Osteoblast (primary cell): ENCODE data around the gene ACAA2. TPM values are rescaled to one million over a fixed set of nuclear protein-coding genes. Genes with fewer than 3 reads are reported as not detected.

ENCODE experiments used
- DNase-seq: peaks from one replicate; pipeline ENCODE4 v3.0.0; 2011; ENCODE audit warnings: low spot score, mixed read lengths; ENCODE audit not compliant: insufficient read length; ENCODE audit errors: missing footprints
- H2AFZ ChIP-seq: 2 replicates; pipeline ENCODE4 v1.6.0; 2011; ENCODE audit warnings: mild to moderate bottlenecking, low read length
- H3K27ac ChIP-seq: 2 replicates; pipeline ENCODE4 v1.5.1; 2011; ENCODE audit warnings: mild to moderate bottlenecking, low read depth, low read length, moderate library complexity
- H3K27me3 ChIP-seq: 2 replicates; pipeline ENCODE4 v1.6.0; 2012; ENCODE audit warnings: mild to moderate bottlenecking, control low read depth, inconsistent platforms, low read length, moderate library complexity; ENCODE audit not compliant: insufficient read depth
- H3K36me3 ChIP-seq: 2 replicates; pipeline ENCODE4 v1.5.1; 2011; ENCODE audit warnings: mild to moderate bottlenecking, low read length, control low read depth, moderate library complexity; ENCODE audit not compliant: insufficient read depth
- H3K4me1 ChIP-seq: 2 replicates; pipeline ENCODE4 v1.5.1; 2011; ENCODE audit warnings: mild to moderate bottlenecking, low read length, control low read depth, moderate library complexity; ENCODE audit not compliant: insufficient read depth
- H3K4me2 ChIP-seq: 2 replicates; pipeline ENCODE4 v1.6.0; 2011; ENCODE audit warnings: mild to moderate bottlenecking, low read length; ENCODE audit not compliant: insufficient read depth
- H3K4me3 ChIP-seq: fragments of 200-600 bp; sonication (generic); 3 replicates; pipeline ENCODE4 v1.5.1; 2012; ENCODE audit warnings: mild to moderate bottlenecking, low read length, inconsistent platforms; ENCODE audit not compliant: insufficient read depth
- H3K79me2 ChIP-seq: 2 replicates; pipeline ENCODE4 v1.6.0; 2012; ENCODE audit warnings: mild to moderate bottlenecking, low read length, control low read depth, inconsistent platforms; ENCODE audit not compliant: insufficient read depth
- H3K9me3 ChIP-seq: 2 replicates; pipeline ENCODE4 v1.5.1; 2011; ENCODE audit warnings: low read depth, low read length, control low read depth
- H4K20me1 ChIP-seq: 2 replicates; pipeline ENCODE4 v1.6.0; 2012; ENCODE audit warnings: mild to moderate bottlenecking, low read length, control low read depth; ENCODE audit not compliant: insufficient read depth
- total RNA-seq: library from RNA; depleted of rRNA; stranded (reverse); fragments of >200 nt; gene quantifications from 2 replicates; pipeline ENCODE4 v1.2.3, GENCODE V29; 2012
- TF ChIP-seq, protein P1 (sequence below): IDR thresholded peaks from 2 replicates; pipeline ENCODE4 v1.5.1; 2011; ENCODE audit warnings: mild to moderate bottlenecking, low read depth, low read length, moderate library complexity; ENCODE audit errors: extremely low read depth

Gene ACAA2
- total RNA-seq, 1 donor, result 52.8 TPM

DNA sequence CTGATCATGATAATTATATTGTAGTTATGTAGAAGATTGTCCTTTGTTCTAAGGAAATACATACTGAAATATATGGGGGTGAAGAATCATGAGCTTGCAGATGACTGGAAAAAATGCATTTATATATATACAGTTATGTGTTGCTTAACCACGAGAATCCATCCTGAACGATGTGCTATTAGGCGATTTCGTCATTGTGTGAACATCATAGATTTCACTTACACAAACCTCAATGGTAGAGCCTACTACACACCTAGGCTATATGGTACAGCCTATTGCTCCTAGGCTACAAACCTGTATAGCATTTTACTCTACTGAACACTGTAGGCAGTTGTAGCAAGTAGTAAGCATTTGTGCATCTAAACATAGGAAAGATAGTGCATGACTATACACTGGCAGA, 2.6 kb upstream of the ACAA2 start:
- Histone ChIP-seq H3K4me3 (no peak overlapping the region), H4K20me1 (peaks cover 9% of the 10 kb centered on the region), H3K4me1 (peaks cover 21% of the 10 kb centered on the region), H3K9me3 (no peaks in the 10 kb centered on the region), H3K36me3 (peaks cover 3% of the 10 kb centered on the region), H2AFZ (no peak overlapping the region), H3K27ac (no peak overlapping the region), H3K27me3 (no peaks in the 10 kb centered on the region), H3K4me2 (no peak overlapping the region), H3K79me2 (peaks cover 45% of the 10 kb centered on the region)
- DNase-seq, result no peak
- TF ChIP-seq, protein P1, sequence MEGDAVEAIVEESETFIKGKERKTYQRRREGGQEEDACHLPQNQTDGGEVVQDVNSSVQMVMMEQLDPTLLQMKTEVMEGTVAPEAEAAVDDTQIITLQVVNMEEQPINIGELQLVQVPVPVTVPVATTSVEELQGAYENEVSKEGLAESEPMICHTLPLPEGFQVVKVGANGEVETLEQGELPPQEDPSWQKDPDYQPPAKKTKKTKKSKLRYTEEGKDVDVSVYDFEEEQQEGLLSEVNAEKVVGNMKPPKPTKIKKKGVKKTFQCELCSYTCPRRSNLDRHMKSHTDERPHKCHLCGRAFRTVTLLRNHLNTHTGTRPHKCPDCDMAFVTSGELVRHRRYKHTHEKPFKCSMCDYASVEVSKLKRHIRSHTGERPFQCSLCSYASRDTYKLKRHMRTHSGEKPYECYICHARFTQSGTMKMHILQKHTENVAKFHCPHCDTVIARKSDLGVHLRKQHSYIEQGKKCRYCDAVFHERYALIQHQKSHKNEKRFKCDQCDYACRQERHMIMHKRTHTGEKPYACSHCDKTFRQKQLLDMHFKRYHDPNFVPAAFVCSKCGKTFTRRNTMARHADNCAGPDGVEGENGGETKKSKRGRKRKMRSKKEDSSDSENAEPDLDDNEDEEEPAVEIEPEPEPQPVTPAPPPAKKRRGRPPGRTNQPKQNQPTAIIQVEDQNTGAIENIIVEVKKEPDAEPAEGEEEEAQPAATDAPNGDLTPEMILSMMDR, result no peak

DNA sequence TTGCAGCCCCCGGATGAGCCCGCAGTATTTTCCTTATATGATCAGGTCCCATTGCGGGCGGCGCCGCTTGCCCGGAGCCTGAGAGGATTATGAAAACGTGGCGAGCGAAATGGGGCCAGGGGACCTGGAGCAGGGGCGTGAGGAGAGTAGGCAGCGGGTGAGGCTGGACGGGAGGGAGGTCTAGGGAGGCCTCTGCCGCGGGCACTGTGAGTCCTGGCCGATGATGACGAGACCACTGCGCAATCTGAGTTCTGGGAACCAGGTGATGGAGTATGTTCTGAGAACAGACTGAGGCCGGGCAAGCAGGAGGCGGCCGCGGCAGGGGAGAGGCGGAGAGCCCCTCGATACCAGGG, 790 bp upstream of the ACAA2 start:
- Histone ChIP-seq H4K20me1 (peaks cover 3% of the 10 kb centered on the region), H3K36me3 (peaks cover 3% of the 10 kb centered on the region), H3K27me3 (no peaks in the 10 kb centered on the region), H3K27ac (peak overlapping the region; percentile 93), H2AFZ (peak overlapping the region; percentile 98), H3K9me3 (no peaks in the 10 kb centered on the region), H3K4me1 (peaks cover 21% of the 10 kb centered on the region), H3K79me2 (peaks cover 59% of the 10 kb centered on the region), H3K4me3 (peak overlapping the region; percentile 98), H3K4me2 (peak overlapping the region; percentile 82)
- peak; percentile 88 for DNase-seq
- TF ChIP-seq, protein P1, result no peak

DNA sequence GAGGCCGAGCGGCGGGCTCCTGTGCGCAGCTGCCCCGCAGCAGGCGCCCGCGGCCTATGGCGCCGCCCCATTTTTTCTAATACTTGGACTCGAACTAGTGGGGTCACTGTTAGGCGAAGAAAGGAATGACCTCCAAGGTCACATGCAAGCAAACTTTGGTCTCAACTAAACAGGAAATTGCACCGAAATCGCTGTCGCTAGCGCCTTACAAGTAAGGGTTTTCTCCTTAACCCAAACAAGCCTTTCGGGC, 339 bp downstream of the ACAA2 start:
- no peaks in the 10 kb centered on the region for H3K27me3 ChIP-seq
- no peaks in the 10 kb centered on the region for H3K9me3 ChIP-seq
- H3K4me2 ChIP-seq, result peak overlapping the region; percentile 82
- peaks cover 67% of the 10 kb centered on the region for H3K79me2 ChIP-seq
- H3K4me3 ChIP-seq, result peak overlapping the region; percentile 98
- TF ChIP-seq, protein P1, result no peak
- no peaks in the 10 kb centered on the region for H4K20me1 ChIP-seq
- no peaks in the 10 kb centered on the region for H3K36me3 ChIP-seq
- peaks cover 21% of the 10 kb centered on the region for H3K4me1 ChIP-seq
- H2AFZ ChIP-seq, result peak overlapping the region; percentile 91
- H3K27ac ChIP-seq, result peak overlapping the region; percentile 87
- peak; percentile 81 for DNase-seq

DNA sequence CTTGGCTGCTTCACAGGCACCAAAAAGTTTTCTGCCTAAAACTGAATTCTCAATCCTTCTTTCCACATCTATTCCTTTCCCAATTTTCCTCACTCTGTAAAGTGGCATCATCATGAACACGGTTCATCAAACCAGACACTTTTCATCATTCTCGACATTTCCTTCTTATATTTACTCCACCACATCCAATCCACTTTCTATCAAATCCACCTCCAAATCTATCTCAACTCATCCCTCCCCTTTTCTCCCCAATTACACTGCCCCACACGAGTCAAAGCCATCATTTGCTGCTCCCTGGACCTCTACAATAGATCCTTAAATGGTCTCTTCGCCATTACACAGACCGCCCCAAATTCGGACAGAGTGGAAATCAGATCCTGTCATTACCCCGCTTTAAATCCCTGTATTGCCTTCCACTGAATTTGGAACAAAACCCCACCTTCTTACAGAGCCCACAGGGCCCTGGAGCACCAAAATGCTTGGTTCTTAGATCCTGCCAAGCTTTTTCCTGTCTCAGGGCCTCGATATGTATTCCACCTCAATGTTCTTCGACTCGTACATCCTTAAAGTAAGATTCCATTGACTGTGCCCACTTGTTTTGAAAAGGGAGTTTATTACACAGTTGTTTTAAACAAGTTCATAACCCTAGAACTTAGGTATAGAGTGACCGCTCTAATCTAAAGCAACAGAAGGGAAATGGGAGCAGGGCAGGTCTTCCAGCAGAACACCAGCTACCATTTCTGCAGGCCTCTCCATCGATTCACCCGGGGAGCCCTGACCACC, 856 bp downstream of the ACAA2 start:
- peak overlapping the region; percentile 87 for H3K27ac ChIP-seq
- H3K36me3 ChIP-seq, result no peaks in the 10 kb centered on the region
- H3K79me2 ChIP-seq, result peaks cover 72% of the 10 kb centered on the region
- no peaks in the 10 kb centered on the region for H3K9me3 ChIP-seq
- H3K4me1 ChIP-seq, result peaks cover 21% of the 10 kb centered on the region
- no peaks in the 10 kb centered on the region for H3K27me3 ChIP-seq
- H3K4me3 ChIP-seq, result peak overlapping the region; percentile 98
- peaks cover 2% of the 10 kb centered on the region for H4K20me1 ChIP-seq
- DNase-seq, result peak; percentile 80
- TF ChIP-seq, protein P1, result no peak
- peak overlapping the region; percentile 91 for H2AFZ ChIP-seq
- peak overlapping the region; percentile 82 for H3K4me2 ChIP-seq
